Bronchial epithelial cell (primary cell): ENCODE data around the gene CFAP126. TPM values are rescaled to one million over a fixed set of nuclear protein-coding genes. Genes with fewer than 3 reads are reported as not detected.
A peak's percentile ranks its signal among the peaks of the same experiment; 100 is the strongest.
"Not testable (repeated sequence)": the region's sequence is repeated elsewhere in the genome, so short reads cannot be mapped to it uniquely, and the experiment has no call there.

Source experiments
- DNase-seq: peaks from one replicate; pipeline ENCODE4 v3.0.0-alpha.2; 2010; ENCODE audit warnings: low read depth
- FAIRE-seq: peaks from 2 replicates; lab custom pipeline; 2011; peaks lifted over from hg19 to GRCh38; lab: Jason Lieb, UNC
- H3K27me3 ChIP-seq: 2 replicates; pipeline ENCODE4 v1.5.1; 2011; ENCODE audit warnings: low read length; ENCODE audit not compliant: control insufficient read depth, insufficient read depth
- H3K36me3 ChIP-seq: 2 replicates; pipeline ENCODE4 v1.5.1; 2011; ENCODE audit warnings: low read length; ENCODE audit not compliant: control insufficient read depth, insufficient read depth
- H3K4me3 ChIP-seq: 2 replicates; pipeline ENCODE4 v1.5.1; 2011; ENCODE audit warnings: mild to moderate bottlenecking, low read depth, low read length, control low read depth
- total RNA-seq: library from RNA; depleted of rRNA; stranded (reverse); fragments of >200 nt; gene quantifications from 2 replicates; pipeline ENCODE4 v1.2.1, GENCODE V29; 2014
- TF ChIP-seq, protein P1 (sequence below): IDR thresholded peaks from 2 replicates; pipeline ENCODE4 v1.5.1; 2011; ENCODE audit warnings: mild to moderate bottlenecking, moderate library complexity, low read length, control low read depth, inconsistent platforms; ENCODE audit not compliant: insufficient read depth, severe bottlenecking

The CFAP126 gene
- total RNA-seq, 1 donor from 2014 or later = not detected

DNA sequence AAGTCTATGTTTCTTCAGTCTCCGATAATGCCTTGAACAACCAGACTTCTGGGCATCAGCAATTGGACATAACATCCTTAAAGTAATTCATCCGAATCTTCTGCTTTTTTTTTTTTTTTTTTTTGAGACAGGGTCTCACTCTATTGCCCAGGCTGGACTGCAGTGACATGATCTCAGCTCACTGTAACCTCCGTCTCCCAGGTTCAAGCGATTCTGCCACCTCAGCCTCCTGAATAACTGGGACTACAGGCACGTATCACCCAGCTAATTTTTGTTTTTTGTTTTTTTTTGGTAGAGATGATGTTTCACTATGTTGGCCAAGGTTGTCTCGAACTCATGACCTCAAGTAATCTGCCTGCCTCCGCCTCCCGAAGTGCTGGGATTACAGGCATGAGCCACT, 23.9 kb upstream of the CFAP126 start:
- no peaks in the 10 kb centered on the region for H3K36me3 ChIP-seq
- TF ChIP-seq, protein P1, sequence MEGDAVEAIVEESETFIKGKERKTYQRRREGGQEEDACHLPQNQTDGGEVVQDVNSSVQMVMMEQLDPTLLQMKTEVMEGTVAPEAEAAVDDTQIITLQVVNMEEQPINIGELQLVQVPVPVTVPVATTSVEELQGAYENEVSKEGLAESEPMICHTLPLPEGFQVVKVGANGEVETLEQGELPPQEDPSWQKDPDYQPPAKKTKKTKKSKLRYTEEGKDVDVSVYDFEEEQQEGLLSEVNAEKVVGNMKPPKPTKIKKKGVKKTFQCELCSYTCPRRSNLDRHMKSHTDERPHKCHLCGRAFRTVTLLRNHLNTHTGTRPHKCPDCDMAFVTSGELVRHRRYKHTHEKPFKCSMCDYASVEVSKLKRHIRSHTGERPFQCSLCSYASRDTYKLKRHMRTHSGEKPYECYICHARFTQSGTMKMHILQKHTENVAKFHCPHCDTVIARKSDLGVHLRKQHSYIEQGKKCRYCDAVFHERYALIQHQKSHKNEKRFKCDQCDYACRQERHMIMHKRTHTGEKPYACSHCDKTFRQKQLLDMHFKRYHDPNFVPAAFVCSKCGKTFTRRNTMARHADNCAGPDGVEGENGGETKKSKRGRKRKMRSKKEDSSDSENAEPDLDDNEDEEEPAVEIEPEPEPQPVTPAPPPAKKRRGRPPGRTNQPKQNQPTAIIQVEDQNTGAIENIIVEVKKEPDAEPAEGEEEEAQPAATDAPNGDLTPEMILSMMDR = no peak
- DNase-seq (no peak), FAIRE-seq (no peak)
- no peaks in the 10 kb centered on the region for H3K27me3 ChIP-seq
- H3K4me3 ChIP-seq = no peak overlapping the region

DNA sequence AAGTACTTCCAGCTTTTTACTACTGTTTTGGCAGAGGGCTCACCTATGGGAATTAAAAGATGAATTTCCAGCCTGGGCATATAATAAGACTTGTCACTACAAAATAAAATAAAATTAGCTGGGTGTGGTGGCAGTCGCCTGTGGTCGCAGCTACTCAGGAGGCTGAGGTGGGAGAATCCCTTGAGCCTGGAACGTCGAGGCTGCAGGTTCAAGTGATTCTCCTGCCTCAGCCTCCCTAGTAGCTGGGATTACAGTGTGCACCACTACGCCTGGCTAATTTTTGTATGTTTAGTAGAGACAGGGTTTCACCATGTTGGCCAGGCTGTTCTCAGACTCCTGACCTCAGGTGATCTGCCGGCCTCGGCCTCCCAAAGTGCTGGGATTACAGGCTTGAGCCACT, 23.5 kb upstream of the CFAP126 start:
- FAIRE-seq = not testable (repeated sequence)

DNA sequence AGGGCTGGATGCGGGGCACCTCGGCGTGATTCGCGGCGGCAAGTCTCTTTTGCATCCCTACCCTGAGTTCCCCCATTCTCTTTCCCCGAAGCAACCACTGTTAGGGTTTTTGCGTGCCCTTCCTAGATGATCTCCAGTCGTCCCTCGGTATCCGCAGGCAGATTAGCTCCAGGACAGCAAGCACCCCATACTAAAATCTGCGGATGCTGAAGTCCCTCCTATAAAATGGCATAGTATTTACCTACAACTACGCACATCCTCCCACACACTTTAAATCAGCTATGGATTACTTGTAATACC, 22.8 kb upstream of the CFAP126 start:
- no peak for FAIRE-seq
- H3K27me3 ChIP-seq = no peaks in the 10 kb centered on the region
- TF ChIP-seq, protein P1 = no peak

More for the DNA sequence above, 23.5 kb upstream of the CFAP126 start:
- H3K4me3 ChIP-seq, H3K27me3 ChIP-seq, H3K36me3 ChIP-seq, DNase-seq: not testable (repeated sequence)

DNA sequence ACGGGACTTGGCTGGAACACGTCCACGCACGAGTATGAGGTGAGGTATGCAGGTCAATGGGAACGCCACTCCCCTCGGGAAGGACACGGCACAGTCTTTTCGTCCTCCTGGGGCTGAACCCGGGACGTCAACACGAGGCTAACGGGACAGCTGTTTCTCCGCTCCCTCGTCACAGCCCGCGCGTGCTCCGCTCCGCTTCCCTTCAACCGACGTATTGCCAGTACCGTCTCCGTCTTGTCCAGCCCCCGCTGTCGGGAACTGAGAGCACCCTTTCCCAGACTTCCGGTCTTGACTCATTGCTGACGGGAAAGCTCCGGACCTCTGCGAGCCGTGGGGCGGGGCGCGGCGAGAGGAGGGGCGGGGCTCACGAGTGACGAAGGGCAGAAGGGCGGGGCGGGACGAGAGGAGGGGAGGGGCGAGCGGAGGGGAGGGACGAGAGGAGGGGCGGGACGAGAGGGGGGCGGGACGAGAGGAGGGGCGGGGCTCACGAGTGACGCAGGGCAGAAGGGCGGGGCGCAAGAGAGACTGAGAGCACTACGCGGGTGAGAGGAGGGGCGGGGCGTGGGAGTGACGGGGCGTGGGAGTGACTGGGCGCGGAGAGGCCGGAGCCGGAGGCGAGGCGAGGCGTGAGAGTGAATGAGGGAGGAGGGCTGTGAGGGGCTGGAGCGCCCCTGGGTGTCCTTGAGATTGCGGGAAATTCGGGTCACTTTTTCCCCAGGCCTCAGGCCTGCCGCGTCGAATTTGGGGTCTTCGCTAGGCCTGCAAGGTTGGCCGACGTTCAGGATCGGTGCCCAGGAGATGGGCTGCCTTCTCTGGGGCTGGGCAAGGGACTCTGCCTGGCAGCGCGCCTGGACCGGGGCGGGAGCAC, 22.2 kb upstream of the CFAP126 start:
- Histone ChIP-seq H3K4me3 (peak overlapping the region; percentile 89), H3K36me3 (no peaks in the 10 kb centered on the region), H3K27me3 (no peaks in the 10 kb centered on the region)
- DNase-seq = peak; percentile 91
- FAIRE-seq = no peak
- TF ChIP-seq, protein P1 = no peak

More for the DNA sequence above, 22.8 kb upstream of the CFAP126 start:
- Histone ChIP-seq H3K4me3 (peak overlapping the region; percentile 89), H3K36me3 (no peaks in the 10 kb centered on the region)
- DNase-seq = peak; percentile 41

DNA sequence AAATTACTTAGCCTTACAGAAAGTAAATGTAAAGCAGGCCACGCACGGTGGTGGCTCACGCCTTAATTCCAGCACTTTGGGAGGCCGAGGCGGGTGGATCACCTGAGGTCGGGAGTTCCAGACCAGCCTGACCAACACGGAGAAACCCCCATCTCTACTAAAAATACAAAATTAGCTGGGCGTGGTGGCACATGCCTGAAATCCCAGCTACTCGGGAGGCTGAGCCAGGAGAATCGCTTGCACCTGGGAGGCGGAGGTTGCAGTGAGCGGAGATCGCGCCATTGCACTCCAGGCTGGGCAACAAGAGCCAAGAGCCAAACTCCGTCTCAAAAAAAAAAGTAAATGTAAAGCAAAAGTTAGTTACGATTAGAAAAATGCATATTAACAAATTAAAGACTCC, 21.5 kb upstream of the CFAP126 start:
- not testable (repeated sequence) for H3K36me3 ChIP-seq, FAIRE-seq, H3K27me3 ChIP-seq, DNase-seq
- peak overlapping the region; percentile 72 for H3K4me3 ChIP-seq

DNA sequence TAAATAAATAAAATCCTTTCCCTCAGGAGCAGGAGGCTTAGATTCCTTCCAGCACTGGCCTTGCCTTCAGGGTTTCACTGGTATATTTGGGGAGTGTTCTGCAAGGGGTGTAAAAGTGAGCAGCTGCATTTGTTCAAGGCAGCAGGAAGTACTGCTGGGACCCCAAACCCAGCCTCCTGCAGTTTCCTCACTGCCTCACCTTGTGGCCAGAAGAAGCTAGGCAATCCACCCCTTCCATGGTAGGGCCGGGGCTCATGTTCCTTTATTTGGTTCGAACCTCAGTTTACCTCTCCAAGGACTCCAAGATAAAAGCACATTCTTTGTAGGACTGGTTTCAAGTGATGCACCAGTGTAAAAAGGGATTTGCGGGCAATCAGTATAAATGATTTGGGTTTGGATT, 21.0 kb upstream of the CFAP126 start:
- no peaks in the 10 kb centered on the region for H3K36me3 ChIP-seq
- FAIRE-seq (no peak), DNase-seq (no peak)
- no peak overlapping the region for H3K4me3 ChIP-seq
- TF ChIP-seq, protein P1 = no peak
- H3K27me3 ChIP-seq = no peaks in the 10 kb centered on the region
